ENCODE results near the gene TUBA8.

- TF ChIP-seq CTCF (IDR thresholded peaks at IDR 0.05) (no peak), POLR2AphosphoS5 (IDR thresholded peaks at IDR 0.05) (no peak), POLR2A (IDR thresholded peaks at IDR 0.05) (no peak), EP300 (IDR thresholded peaks at IDR 0.05) (no peak)
Measured at GRCh38 chr22:18126606-18127005, 16.0 kb downstream of the TUBA8 start.

Measured in gastroesophageal sphincter (tissue), 3 donors.